ENCODE measurements around the gene ANKRD39.
A peak's percentile ranks its signal among the peaks of the same experiment; 100 is the strongest.
"Not testable (repeated sequence)": the region's sequence is repeated elsewhere in the genome, so short reads cannot be mapped to it uniquely, and the experiment has no call there.

ANKRD39 gene, protein sequence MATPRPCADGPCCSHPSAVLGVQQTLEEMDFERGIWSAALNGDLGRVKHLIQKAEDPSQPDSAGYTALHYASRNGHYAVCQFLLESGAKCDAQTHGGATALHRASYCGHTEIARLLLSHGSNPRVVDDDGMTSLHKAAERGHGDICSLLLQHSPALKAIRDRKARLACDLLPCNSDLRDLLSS

DNA sequence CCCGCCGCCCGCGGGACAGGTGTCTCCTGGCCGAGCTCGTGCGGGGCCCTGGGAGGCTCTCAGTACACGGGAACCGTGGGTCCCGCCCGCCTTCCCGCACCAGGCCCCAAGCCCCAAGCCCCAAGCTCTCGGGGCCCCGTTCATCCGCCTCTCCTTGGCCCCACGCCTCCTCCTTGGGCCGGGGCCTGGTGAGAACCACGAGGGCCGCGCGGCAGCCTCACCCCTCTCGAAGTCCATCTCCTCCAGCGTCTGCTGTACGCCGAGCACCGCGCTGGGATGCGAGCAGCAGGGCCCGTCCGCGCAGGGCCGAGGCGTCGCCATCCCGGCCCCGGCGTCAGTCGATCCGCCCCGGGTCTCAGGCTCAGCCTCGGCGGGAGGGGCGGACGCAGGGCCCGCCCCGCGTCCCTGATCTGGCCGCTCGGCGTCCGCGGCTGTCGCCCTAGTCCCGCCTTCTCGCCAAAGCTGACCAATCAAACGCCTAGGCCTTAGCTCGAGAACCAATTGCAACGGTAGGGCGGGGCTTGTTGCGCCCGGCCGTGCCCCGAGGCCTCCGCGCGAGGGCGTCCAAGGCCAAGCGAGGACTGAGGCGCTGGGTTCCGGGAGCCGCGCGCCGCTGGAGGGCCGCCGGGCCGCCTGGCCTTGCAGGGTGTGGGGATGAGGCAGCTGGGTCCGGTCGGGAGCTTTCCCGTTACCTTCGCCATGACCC, at the start of gene ANKRD39:
ANKRD39 (minus strand) TSS at position 350 of the 706 bp plus-strand sequence; CDS start at position 321, 29 bp downstream.
- peak; percentile 99 for DNase-seq (ENCODE audit: low spot score)

DNA sequence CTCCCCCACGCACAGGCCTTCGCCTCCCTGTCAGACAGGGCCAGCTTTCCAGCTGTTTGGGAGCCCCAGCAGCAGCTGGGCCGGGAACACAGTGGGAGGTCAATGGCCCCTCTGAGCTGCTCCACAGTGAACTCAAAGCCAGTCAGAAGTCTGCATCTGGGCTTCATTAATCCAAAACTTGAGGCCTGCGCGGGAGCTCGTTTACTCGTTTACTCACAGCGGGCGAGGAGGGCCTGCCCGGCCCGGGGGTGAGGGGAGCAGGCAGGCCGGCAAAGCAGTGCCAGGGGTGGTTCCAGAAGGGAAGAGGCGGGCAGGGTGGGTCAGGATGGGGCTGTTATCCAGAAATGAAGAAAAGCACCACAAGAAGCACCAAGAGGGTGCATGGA, 48.9 kb upstream of the ANKRD39 start:
- no peak for DNase-seq (ENCODE audit: low spot score)

DNA sequence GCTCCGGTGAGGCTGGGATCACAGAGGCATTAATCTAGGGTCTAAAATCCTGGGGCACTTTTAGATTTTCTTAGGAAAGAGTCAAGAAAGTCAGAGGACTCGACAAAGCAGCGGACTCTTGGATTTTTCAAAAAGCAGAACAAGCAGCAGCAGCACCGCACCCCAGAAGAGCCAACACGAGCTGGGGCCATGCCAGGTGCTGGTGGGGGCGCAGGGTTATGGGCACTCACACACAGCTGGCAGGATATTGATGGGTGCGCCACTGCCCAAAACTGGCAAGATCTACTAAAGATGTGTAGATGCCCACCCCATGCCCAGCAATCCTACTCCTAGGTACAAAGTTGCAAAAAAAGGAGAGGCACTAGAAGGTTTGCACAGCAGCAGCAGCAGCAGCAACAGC, 46.0 kb upstream of the ANKRD39 start:
- no peak for DNase-seq (ENCODE audit: low spot score)

GRCh38 chr2:96903318-96903717, 45.5 kb upstream of the ANKRD39 start:
- no peak for DNase-seq (ENCODE audit: low spot score)

DNA sequence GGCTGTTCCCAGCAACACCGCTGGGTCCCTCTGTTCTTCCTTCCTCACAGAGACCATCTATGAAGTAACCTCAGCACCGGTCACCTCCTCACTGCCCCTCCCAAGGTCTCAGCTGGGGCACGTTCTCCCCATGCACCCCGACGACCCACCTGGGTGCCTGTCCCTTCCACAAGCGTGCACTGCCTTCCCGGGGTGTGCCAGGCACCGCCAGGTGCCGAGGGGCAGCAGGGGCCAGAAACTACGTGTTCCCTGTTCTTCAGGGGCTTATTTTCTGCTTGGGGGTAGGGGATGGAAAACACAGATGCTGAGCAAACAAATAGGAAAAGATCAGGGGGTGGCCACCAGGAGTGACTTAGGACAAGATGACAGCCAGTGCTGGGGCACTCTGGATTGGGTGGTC, 42.4 kb upstream of the ANKRD39 start:
- DNase-seq (ENCODE audit: low spot score) = no peak

DNA sequence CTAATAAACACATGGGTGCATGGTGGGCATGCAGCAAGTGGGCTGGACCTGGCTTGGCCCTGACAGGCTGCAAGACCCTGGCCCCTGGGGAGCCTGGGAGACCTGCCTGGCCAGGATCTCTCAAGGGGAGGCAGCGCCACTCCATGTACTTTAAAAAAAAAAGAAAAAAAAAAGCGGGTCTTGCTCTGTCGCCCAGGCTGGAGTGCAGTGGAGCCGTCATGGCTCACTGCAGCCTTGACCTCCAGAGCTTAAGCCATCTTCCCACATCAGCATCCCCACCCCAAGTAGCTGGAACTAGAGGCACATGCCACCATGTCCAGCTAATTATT, 41.6 kb upstream of the ANKRD39 start:
- DNase-seq (ENCODE audit: low spot score) = no peak

DNA sequence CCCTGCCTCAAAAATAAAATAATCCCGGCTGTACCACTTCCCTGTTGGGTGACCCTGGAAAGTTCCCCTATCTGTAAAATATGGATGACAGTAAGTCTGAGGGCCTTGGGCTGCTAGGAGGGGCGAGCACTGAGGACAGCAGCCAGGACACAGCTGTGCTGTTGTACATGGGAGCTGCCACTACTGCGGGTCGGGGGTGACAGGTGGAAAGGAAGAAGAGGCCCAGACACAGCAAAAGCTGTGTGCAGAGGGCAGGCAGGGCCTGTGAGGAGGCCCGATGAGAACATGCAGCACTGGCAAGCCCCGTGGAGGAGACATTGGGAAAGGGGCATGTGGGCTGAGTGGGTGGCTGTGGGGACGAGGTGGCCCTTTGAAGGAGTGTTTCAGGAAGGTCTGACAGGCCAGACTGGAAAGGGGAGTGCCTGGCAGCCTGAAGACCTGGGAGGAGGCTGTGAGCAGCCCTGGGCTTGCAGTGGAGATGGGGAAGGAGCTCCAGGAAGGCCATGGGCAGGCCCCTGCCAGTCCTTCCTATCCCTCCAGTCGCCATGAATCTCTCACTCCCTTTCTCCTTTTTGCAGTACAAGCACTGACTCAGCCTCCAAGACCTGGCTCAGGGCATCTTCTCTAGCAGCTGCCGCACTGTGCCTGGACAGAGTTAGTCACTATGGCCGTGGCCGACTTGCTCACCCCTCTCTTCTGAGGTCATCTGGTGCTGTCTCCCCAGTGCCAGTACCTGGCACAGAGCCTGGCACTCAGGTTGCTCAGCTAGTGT, 41.0 kb upstream of the ANKRD39 start:
- no peak for DNase-seq (ENCODE audit: low spot score)

GRCh38 chr2:96898135-96898505, 40.3 kb upstream of the ANKRD39 start:
- no peak for DNase-seq (ENCODE audit: low spot score)

- no peak for DNase-seq (ENCODE audit: low spot score)
These were observed 39.8 kb upstream of the ANKRD39 start for GRCh38 chr2:96897491-96898134.

DNA sequence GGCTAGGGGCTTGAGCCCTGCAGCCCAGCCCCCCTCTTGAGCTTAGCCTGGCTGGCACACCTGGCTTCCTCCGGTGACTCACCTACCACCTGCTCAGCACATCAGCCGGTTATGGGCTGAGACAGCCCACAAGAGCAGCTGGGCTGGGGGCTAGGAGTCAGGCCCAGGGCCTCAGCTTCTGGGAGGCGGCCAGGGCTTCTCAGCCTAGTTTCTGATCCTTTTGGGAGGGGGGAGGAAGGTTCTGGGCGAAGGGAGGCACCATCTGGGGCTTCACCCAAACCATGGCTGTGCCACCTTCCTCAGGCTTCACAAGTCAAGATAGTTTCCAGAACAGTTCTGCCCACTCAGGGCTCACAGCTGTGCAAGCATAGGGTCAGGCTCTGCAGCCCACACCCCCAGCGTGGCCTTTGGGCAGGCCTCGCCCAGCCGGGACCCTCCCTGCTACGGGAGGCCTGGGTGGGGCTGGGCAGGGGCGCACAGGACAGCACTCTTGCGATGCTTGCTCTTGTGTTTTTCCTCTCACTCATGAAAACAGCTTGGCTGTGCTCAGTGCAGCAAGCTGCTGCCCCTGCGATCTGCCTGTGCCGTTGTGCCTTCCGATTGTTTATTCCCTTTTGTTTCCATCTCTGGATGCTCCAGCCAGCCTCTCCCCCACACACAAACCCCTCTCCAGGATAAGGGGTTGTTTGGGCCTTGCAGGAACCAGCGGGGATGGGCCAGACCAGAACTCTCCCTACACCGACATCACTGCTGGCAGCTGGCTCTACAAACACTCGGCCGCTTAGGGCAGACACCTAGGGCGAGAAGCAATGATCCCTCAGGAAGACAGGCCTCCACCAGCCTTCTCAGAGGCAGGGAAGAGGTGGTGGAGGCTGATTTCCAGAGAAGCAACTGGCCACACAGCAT, 38.2 kb upstream of the ANKRD39 start:
- DNase-seq (ENCODE audit: low spot score) = peak; percentile 50

GRCh38 chr2:96895032-96895745, 37.4 kb upstream of the ANKRD39 start:
- no peak for DNase-seq (ENCODE audit: low spot score)

DNA sequence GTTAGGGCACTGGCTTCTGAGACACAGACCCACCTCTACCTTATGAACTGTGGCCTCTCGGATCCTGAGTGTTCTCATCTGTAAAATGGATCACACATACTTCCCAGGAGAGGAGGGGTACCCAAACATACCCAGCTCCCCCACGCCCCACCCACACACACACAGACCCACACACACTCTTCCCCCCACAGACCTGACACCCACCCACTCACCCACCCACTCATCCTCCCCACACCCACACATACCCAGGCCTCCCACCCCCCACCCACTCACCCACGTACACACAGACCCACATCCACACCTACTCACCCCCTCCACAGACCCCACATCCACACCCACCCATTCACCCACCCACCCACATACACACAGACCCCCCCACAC, 36.3 kb upstream of the ANKRD39 start:
- DNase-seq (ENCODE audit: low spot score) = no peak

DNA sequence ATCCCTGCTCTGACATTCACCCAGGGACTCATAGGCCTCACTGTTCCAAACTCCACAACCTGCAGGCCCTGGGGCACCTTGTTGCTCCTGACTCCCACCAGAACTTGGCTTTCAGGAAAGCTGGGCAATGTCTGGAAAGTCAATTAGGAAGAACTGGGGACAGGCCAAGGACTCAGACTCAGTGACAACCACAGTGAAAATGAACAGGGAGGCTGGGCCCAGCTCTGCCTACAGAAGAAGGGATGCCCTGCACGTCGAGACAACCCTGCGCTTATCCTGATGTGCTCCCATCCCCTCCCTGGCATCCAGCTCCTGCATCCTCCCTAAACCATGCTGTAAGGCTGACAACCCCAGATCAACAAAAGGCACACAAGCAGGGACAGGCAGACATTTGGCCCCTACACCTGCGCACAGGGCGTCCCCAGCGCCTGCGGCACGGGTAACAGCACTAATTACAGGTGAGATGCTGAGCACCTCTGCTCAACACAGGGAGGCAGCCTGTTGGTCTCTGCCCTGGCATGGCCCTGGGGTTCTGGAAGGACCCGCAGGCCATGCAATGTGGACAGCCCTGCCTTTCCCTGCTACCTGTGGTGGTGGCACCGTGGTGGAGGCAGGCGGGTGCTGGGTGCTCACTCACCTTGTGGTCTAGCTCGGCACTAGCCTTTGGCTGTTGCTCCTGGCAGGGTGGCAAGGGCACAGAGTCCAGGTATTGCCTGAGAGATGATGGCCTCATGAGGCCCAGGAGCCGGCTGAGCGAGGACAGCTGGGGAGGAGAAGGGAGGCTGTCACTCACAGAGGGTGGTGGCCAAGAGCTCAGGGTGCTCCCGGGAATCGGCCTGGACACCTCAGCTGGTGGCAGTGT, 35.7 kb upstream of the ANKRD39 start:
- DNase-seq (ENCODE audit: low spot score) = no peak

GRCh38 chr2:96891591-96892333, 33.9 kb upstream of the ANKRD39 start:
- peak; percentile 29 for DNase-seq (ENCODE audit: low spot score)

DNA sequence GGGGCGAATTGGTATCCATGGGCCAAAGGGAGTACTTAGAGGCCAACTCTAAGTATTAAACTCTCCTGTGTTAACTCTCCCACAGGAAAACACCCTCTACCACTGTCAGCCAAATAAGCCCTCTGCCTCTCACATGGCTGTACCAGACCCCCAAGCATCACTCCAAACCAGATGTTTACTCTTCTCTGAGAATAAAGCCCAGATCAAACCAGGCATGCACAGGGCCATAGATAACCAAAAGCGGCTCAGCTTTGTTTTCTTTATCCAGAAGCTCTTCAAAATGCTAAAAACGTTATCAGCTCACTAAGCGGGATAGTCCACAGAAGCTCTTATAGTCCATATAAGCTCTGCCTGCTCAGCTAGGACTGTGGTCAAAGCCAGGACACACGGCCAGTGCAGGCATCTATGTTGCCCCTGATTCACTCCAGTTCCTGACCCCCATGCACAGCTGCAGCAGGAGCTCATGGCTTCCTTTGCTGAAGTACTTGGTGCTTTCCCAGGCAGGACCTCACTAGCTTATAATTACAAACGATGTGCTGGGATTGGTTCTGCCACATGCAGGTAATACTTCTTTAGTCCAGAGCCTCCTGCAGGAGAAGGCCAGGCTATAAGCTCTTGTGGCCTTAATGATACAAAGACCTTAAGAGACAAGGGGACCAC, 33.0 kb upstream of the ANKRD39 start:
- DNase-seq (ENCODE audit: low spot score) = no peak

DNA sequence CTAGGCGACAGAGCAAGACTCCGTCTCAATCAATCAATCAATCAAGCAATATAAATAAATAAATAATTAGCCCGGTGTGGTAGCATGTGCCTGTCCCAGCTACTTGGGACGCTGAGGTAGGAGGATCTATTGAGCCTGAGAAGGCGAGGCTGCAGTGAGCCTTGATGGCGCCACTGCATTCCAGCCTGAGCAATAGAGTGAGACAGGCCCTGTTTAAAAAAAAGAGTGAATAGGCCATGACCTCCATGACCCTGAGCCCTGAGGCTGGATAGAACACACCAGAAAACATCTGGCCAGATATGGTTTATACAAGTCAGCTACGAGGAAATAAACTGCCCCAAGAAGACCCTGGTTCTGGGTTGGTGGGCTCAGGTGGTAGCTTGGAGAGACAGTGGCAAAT, 32.4 kb upstream of the ANKRD39 start:
- DNase-seq (ENCODE audit: low spot score) = no peak

DNA sequence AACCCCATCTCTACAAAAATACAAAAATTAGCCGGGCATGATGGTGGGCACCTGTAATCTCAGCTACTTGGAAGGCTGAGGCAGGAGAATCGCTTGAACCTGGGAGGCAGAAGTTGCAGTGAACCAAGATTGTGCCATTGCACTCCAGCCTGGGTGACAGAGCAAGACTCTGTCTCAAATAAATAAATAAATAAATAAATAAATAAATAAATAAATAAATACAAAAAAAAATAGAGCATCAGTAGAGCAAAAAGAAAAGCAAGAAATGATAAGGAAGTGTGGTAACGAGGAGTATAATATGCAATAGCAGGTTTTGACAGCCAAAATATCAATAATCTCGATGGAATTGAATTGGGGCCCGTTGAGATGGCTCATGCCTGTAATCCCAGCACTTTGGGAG, 31.7 kb upstream of the ANKRD39 start:
- not testable (repeated sequence) for DNase-seq (ENCODE audit: low spot score)

- DNase-seq (ENCODE audit: low spot score) = no peak
These were observed 30.5 kb upstream of the ANKRD39 start for GRCh38 chr2:96888072-96889011.
